ENCODE results near the gene FAM174C.
"Not testable (repeated sequence)": the region's sequence is repeated elsewhere in the genome, so short reads cannot be mapped to it uniquely, and the experiment has no call there.

Gene FAM174C

DNA sequence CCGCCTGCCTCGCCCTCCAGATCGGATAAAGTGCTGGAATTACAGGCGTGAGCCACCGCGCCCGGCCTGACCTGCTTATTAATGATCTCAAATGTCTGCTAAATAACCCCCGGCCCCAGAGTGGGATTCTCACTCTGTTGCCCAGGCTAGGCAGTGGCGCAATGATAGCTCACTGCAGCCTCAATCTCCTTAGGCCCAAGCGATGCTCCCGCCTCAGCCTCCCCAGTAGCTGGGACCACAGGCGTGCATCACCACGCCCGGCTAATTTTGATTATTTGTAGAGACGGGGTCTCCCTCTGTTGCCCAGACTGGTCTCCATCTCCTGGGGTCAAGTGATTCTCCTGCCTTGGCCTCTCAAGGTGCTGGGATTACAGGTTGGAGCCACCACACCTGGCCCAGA lies 34.4 kb upstream of the FAM174C start:
- no peak for DNase-seq (ENCODE audit: low read depth)
- no peak overlapping the region for H3K4me3 ChIP-seq (ENCODE audit: low read depth, low read length)
- TF ChIP-seq, protein P1, sequence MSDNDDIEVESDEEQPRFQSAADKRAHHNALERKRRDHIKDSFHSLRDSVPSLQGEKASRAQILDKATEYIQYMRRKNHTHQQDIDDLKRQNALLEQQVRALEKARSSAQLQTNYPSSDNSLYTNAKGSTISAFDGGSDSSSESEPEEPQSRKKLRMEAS (IDR thresholded peaks at IDR 0.05; ENCODE audit: low read depth, low read length): no peak
- TF ChIP-seq, protein P2, sequence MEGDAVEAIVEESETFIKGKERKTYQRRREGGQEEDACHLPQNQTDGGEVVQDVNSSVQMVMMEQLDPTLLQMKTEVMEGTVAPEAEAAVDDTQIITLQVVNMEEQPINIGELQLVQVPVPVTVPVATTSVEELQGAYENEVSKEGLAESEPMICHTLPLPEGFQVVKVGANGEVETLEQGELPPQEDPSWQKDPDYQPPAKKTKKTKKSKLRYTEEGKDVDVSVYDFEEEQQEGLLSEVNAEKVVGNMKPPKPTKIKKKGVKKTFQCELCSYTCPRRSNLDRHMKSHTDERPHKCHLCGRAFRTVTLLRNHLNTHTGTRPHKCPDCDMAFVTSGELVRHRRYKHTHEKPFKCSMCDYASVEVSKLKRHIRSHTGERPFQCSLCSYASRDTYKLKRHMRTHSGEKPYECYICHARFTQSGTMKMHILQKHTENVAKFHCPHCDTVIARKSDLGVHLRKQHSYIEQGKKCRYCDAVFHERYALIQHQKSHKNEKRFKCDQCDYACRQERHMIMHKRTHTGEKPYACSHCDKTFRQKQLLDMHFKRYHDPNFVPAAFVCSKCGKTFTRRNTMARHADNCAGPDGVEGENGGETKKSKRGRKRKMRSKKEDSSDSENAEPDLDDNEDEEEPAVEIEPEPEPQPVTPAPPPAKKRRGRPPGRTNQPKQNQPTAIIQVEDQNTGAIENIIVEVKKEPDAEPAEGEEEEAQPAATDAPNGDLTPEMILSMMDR (IDR thresholded peaks at IDR 0.05; ENCODE audit: low read depth, low read length): no peak
- TF ChIP-seq MYC (IDR thresholded peaks at IDR 0.05; ENCODE audit: low read depth, low read length) (no peak), POLR2A (IDR thresholded peaks at IDR 0.05; ENCODE audit: extremely low read depth, insufficient read length) (no peak)

DNA sequence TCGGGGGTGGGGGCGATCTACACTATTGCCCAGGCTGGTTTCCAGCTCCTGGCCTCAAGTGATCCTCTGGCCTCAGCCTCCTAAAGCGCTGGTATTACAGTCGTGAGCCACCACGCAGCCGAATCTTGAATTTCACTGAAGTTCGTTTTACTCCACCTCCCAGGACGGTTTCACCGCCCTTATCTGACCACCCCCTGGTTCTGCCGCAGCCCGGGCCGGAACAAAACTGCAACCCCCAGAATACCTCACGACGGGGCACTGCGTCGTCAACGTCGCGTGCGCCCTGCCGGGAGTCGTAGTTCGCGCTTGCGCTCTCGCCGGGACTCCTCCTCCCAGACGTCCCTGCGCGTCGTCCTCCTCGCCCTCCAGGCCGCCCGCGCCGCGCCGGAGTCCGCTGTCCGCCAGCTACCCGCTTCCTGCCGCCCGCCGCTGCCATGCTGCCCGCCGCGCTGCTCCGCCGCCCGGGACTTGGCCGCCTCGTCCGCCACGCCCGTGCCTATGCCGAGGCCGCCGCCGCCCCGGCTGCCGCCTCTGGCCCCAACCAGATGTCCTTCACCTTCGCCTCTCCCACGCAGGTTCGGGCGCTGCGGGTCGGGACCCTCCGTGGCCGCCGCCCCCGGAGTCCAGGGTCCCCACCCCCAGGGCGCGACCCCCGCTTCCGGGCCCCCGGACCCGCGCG lies 33.8 kb upstream of the FAM174C start, which contains the start of gene ATP5F1D:
TSS of gene ATP5F1D (plus strand) at position 335 of the 679 bp plus-strand sequence. CDS start at position 435, 100 bp downstream.
- DNase-seq (ENCODE audit: low read depth): peak; percentile 92
- peak within 1 kb of the TSS; percentile 62 for H3K4me3 ChIP-seq (ENCODE audit: low read depth, low read length)
- TF ChIP-seq MYC (IDR thresholded peaks at IDR 0.05; ENCODE audit: low read depth, low read length) (0 out of 2 replicates have a peak, but pooled peaks have one; percentile 32), POLR2A (IDR thresholded peaks at IDR 0.05; ENCODE audit: extremely low read depth, insufficient read length) (peak; percentile 45)
- TF ChIP-seq, protein P2 (IDR thresholded peaks at IDR 0.05; ENCODE audit: low read depth, low read length): no peak
- TF ChIP-seq, protein P1 (IDR thresholded peaks at IDR 0.05; ENCODE audit: low read depth, low read length): peak; percentile 11; the same call in 1 of the 2 replicates

DNA sequence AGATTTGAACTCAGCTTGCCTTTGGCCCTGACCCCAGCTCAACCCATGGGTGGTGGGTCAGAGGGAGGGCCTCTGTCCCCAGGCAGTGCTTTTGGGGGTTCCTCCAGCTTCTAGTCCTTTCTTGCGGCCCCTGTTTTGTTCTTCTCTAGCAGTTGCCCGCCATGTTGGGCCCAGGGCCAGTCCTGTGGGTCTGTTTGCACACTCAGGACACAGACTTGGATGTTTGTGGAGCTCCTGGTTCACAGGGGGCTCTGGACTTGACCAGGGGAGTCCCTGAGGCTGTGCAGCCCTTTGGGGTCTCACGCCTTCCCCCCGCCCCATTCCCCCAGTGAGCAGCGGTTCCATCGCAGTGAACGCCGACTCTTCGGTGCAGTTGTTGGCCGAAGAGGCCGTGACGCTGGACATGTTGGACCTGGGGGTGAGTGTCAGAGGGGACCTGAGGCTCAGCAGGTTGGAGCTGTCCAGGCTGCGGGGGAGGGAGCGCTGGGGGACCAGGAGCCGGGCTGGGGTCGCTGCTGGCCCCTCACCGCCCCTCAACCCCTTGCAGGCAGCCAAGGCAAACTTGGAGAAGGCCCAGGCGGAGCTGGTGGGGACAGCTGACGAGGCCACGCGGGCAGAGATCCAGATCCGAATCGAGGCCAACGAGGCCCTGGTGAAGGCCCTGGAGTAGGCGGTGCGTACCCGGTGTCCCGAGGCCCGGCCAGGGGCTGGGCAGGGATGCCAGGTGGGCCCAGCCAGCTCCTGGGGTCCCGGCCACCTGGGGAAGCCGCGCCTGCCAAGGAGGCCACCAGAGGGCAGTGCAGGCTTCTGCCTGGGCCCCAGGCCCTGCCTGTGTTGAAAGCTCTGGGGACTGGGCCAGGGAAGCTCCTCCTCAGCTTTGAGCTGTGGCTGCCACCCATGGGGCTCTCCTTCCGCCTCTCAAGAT lies 31.3 kb upstream of the FAM174C start:
- TF ChIP-seq POLR2A (IDR thresholded peaks at IDR 0.05; ENCODE audit: extremely low read depth, insufficient read length) (no peak), MYC (IDR thresholded peaks at IDR 0.05; ENCODE audit: low read depth, low read length) (no peak)
- TF ChIP-seq, protein P2 (IDR thresholded peaks at IDR 0.05; ENCODE audit: low read depth, low read length): peak; percentile 69
- TF ChIP-seq, protein P1 (IDR thresholded peaks at IDR 0.05; ENCODE audit: low read depth, low read length): peak; percentile 29; the same call in 1 of the 2 replicates
- DNase-seq (ENCODE audit: low read depth): peak; percentile 81
- H3K4me3 ChIP-seq (ENCODE audit: low read depth, low read length): no peak overlapping the region

DNA sequence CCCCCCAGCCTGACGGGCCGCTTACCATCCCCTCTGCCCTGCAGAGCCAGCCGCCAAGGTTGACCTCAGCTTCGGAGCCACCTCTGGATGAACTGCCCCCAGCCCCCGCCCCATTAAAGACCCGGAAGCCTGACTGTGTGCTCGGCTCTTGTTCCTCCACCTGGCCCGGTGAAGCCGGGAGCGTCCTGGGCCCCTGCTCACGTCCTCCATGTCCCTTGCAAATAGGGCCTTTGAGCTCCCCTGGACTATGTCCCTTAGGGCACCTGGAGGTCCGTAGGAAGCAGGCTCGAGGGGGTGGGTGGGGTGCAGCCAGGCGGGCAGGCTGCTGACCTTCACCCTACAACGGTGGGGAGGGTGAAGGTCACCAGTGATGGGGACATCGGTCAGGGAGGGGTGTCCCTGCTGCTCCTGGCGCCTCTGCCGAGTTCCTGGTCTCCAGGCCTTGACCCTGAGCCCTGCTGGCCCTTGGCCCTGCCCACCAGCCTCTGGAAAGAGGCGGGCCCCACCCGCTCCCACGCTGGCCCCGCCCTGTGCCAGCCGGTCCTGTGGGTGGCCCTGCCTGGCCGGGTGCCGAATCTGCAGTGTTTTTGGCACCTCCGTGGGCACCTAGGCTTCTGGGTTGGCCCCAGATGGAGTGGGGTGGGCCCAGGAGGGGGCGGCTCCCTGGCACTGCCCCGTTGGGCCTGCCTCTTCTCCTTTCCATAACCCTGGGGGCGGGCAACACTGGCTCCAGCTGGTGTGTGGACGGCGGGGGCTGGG lies 30.5 kb upstream of the FAM174C start:
- no peak for DNase-seq (ENCODE audit: low read depth)

DNA sequence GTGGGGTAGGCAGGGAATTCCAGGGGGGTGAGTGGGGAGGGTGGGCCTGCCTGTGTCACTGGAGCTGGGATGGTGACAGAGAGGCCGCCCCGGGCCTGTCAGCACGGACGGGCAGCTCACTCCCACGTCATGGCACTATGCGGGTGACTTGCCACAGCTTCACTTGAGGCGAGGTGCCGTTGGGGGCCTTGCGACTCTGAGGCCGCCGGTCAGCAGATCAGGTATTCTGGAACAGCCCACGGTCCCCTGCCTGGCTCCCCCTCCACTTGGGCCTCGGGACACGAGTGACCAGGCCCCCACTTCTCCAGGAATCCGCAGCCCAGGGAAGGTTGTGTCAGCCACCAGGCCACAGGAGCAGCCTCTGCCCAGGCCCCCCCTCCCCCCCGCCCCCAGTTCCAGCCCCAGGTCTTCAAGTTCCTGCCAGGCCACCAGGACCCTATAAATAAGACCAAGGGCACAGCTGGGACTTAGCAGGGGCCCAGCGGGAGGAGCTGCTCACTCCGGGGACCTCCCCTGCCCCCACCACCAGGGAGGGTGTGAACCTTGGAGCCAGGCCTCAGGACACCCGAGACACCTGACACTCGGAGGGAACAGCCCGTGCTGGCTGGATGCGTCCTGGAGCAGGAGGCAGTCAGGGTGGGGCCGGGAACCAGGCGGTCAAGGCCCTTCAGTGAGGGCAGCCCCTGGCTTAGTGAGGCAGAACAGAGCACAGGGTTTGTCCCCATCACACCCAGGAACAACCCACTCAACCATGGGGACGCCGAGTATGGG lies 29.7 kb upstream of the FAM174C start:
- DNase-seq (ENCODE audit: low read depth): no peak
- TF ChIP-seq, protein P2 (IDR thresholded peaks at IDR 0.05; ENCODE audit: low read depth, low read length): no peak
- TF ChIP-seq, protein P1 (IDR thresholded peaks at IDR 0.05; ENCODE audit: low read depth, low read length): no peak
- TF ChIP-seq POLR2A (IDR thresholded peaks at IDR 0.05; ENCODE audit: extremely low read depth, insufficient read length) (no peak), MYC (IDR thresholded peaks at IDR 0.05; ENCODE audit: low read depth, low read length) (no peak)
- no peak overlapping the region for H3K4me3 ChIP-seq (ENCODE audit: low read depth, low read length)

More for the DNA sequence above, 30.5 kb upstream of the FAM174C start:
- H3K4me3 ChIP-seq (ENCODE audit: low read depth, low read length): no peak overlapping the region
- no peak for TF ChIP-seq MYC (IDR thresholded peaks at IDR 0.05; ENCODE audit: low read depth, low read length)

DNA sequence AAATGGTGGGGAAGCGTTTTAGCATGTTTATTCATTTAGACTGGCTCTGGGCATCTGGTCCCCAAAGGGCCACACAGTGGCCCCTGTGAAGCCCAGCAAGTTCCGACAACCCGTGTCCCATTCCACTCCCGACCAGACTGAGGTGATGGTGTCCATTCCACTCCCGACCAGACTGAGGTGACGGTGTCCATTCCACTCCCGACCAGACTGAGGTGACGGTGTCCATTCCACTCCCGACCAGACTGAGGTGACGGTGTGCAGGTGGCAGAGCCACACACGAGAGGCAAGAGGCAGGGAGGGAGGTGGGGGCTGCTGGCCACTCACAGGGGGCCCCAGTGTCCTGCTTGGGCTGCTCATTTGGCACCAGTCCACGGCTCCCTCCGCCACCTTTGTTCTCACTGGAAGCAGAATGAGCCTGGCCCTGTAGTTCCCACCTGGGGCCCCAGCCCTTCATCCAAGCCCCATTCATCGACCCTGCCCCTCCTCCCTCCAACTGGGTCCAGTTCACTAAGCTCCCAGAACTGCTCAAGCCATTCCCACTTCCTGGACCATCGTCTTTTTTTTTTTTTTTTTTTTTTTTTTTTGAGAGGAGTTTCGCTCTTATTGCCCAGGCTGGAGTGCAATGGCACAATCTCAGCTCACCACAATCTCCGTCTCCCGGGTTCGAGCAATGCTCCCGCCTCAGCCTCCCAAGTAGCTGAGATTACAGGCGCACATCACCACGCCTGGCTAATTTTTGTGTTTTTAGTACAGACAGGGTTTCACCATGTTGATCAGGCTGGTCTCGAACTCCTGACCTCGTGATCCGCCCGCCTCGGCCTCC lies 28.9 kb upstream of the FAM174C start:
- DNase-seq (ENCODE audit: low read depth); H3K4me3 ChIP-seq (ENCODE audit: low read depth, low read length): not testable (repeated sequence)

Measured in NB4 (cell line).